Measurements from ENCODE around the gene GSK3A. TPM values are rescaled to one million over a fixed set of nuclear protein-coding genes. Genes with fewer than 3 reads are reported as not detected.
A peak's percentile ranks its signal among the peaks of the same experiment; 100 is the strongest.

Gene GSK3A
- total RNA-seq, 1 experiment from 2014 or later, result 70.1 TPM

GRCh38 chr19:42272535-42272897, 30.1 kb upstream of the GSK3A start:
- no TSS peak for BruUV-seq (replicated peaks)
- no peak overlapping the region for H3K27ac ChIP-seq (ENCODE audit: low read depth, low read length, poor library complexity, severe bottlenecking)
- no peaks in the 10 kb centered on the region for H3K27me3 ChIP-seq (replicated peaks; ENCODE audit: insufficient read depth, low read depth, low read length, poor library complexity)
- ChIA-PET CTCF (interaction anchor here (0.6 kb wide), 1 partner anchor 112 kb away, joined by 3 read pairs; no protein-coding TSS in a partner anchor), POLR2A (ENCODE audit: low non-redundant PET) (no interaction called here)
- TF ChIP-seq CTCF (conservative IDR thresholded peaks at IDR 0.05; ENCODE audit: low read depth, low read length), result no peak
- no peak for TF ChIP-seq EZH2 (IDR thresholded peaks at IDR 0.05; ENCODE audit: borderline replicate concordance, low read depth, low read length, poor library complexity, severe bottlenecking)
- peaks cover 16% of the 10 kb centered on the region for H3K4me1 ChIP-seq (ENCODE audit: insufficient read depth, low read length, poor library complexity, severe bottlenecking)
- DNase-seq (ENCODE audit: low spot score), result no peak
- H3K4me3 ChIP-seq (ENCODE audit: low read depth, low read length, poor library complexity, severe bottlenecking), result no peak overlapping the region
- peaks cover 8% of the 10 kb centered on the region for H3K36me3 ChIP-seq (ENCODE audit: insufficient read depth, low read length, poor library complexity, severe bottlenecking)
- no peaks in the 10 kb centered on the region for H3K9me3 ChIP-seq (ENCODE audit: low read depth, low read length, poor library complexity, severe bottlenecking)
- intact Hi-C loops (cut with micrococcal nuclease; ENCODE audit: unreplicated experiment), result no loop called here

- H3K27ac ChIP-seq (ENCODE audit: low read depth, low read length, poor library complexity, severe bottlenecking), result peak overlapping the region; percentile 60
- H3K27me3 ChIP-seq (replicated peaks; ENCODE audit: insufficient read depth, low read depth, low read length, poor library complexity), result no peaks in the 10 kb centered on the region
- no peaks in the 10 kb centered on the region for H3K9me3 ChIP-seq (ENCODE audit: low read depth, low read length, poor library complexity, severe bottlenecking)
- POLR2A ChIA-PET (ENCODE audit: low non-redundant PET), result no interaction called here
- H3K36me3 ChIP-seq (ENCODE audit: insufficient read depth, low read length, poor library complexity, severe bottlenecking), result peaks cover 8% of the 10 kb centered on the region
- peaks cover 18% of the 10 kb centered on the region for H3K4me1 ChIP-seq (ENCODE audit: insufficient read depth, low read length, poor library complexity, severe bottlenecking)
- no peak overlapping the region for H3K4me3 ChIP-seq (ENCODE audit: low read depth, low read length, poor library complexity, severe bottlenecking)
- CTCF ChIA-PET, result no interaction called here
- no peak for DNase-seq (ENCODE audit: low spot score)
- intact Hi-C loops (cut with micrococcal nuclease; ENCODE audit: unreplicated experiment), result no loop called here
- TF ChIP-seq EZH2 (IDR thresholded peaks at IDR 0.05; ENCODE audit: borderline replicate concordance, low read depth, low read length, poor library complexity, severe bottlenecking), result no peak
- TF ChIP-seq CTCF (conservative IDR thresholded peaks at IDR 0.05; ENCODE audit: low read depth, low read length), result no peak
- no TSS peak for BruUV-seq (replicated peaks)
Observed at GRCh38 chr19:42271861-42272534, 29.6 kb upstream of the GSK3A start.

GRCh38 chr19:42271045-42271419, 28.6 kb upstream of the GSK3A start:
- Histone ChIP-seq H3K4me3 (ENCODE audit: low read depth, low read length, poor library complexity, severe bottlenecking) (no peak overlapping the region), H3K9me3 (ENCODE audit: low read depth, low read length, poor library complexity, severe bottlenecking) (no peaks in the 10 kb centered on the region), H3K27ac (ENCODE audit: low read depth, low read length, poor library complexity, severe bottlenecking) (peak overlapping the region; percentile 99), H3K4me1 (ENCODE audit: insufficient read depth, low read length, poor library complexity, severe bottlenecking) (peaks cover 18% of the 10 kb centered on the region), H3K36me3 (ENCODE audit: insufficient read depth, low read length, poor library complexity, severe bottlenecking) (peaks cover 8% of the 10 kb centered on the region), H3K27me3 (replicated peaks; ENCODE audit: insufficient read depth, low read depth, low read length, poor library complexity) (no peaks in the 10 kb centered on the region)
- BruUV-seq (replicated peaks), result no TSS peak
- POLR2A ChIA-PET (ENCODE audit: low non-redundant PET), result no interaction called here
- DNase-seq (ENCODE audit: low spot score), result no peak
- intact Hi-C loops (cut with micrococcal nuclease; ENCODE audit: unreplicated experiment), result no loop called here
- no peak for TF ChIP-seq EZH2 (IDR thresholded peaks at IDR 0.05; ENCODE audit: borderline replicate concordance, low read depth, low read length, poor library complexity, severe bottlenecking)
- TF ChIP-seq CTCF (conservative IDR thresholded peaks at IDR 0.05; ENCODE audit: low read depth, low read length), result no peak
- CTCF ChIA-PET, result interaction anchor here (1.6 kb wide), 1 partner anchor 9 kb away, joined by 12 read pairs; no protein-coding TSS in a partner anchor
